OCI-LY3 (cell line): ENCODE results near the gene LRRN2.
A peak's percentile ranks its signal among the peaks of the same experiment; 100 is the strongest.

ENCODE experiments used
- H2AFZ ChIP-seq: fragments of 200-600, 300-600 bp; shearing (Covaris generic); 2 replicates; pipeline ENCODE4 v1.6.0; 2014; ENCODE audit warnings: antibody characterized with exemption, low read depth, low read length
- H3K27ac ChIP-seq: fragments of 200-600, 300-600 bp; sonication (generic); 2 replicates; pipeline ENCODE4 v1.5.1; 2014; ENCODE audit warnings: mild to moderate bottlenecking, low read length, moderate library complexity, mixed read lengths
- H3K27me3 ChIP-seq: fragments of 200-600, 300-600 bp; sonication (generic); 2 replicates; pipeline ENCODE4 v1.6.1; 2014; ENCODE audit warnings: low read depth, low read length, mixed read lengths
- H3K36me3 ChIP-seq: fragments of 200-600, 300-600 bp; sonication (generic); replicated peaks from 2 replicates; pipeline ENCODE3; 2014; ENCODE audit warnings: low read depth, low read length, mixed read lengths
- H3K4me1 ChIP-seq: fragments of 300-600, 200-600 bp; sonication (generic); 2 replicates; pipeline ENCODE4 v1.6.1; 2014; ENCODE audit warnings: low read length, mixed read lengths
- H3K4me2 ChIP-seq: fragments of 200-600, 300-600 bp; sonication (generic); 2 replicates; pipeline ENCODE4 v1.6.1; 2014; ENCODE audit warnings: low read length, mixed read lengths
- H3K4me3 ChIP-seq: fragments of 300-600, 200-600 bp; sonication (generic); 2 replicates; pipeline ENCODE4 v1.5.1; 2014; ENCODE audit warnings: antibody characterized with exemption, mild to moderate bottlenecking, low read length, moderate library complexity
- H3K79me2 ChIP-seq: fragments of 300-600, 200-600 bp; shearing (Covaris generic); 2 replicates; pipeline ENCODE4 v1.6.1; 2014; ENCODE audit warnings: mild to moderate bottlenecking, low read length, mixed read lengths
- H3K9ac ChIP-seq: fragments of 300-600, 200-600 bp; shearing (Covaris generic); 2 replicates; pipeline ENCODE4 v1.6.0; 2014; ENCODE audit warnings: mild to moderate bottlenecking, low read length, moderate library complexity
- H3K9me3 ChIP-seq: fragments of 200-600, 300-600 bp; shearing (Covaris generic); 2 replicates; pipeline ENCODE4 v1.6.1; 2014; ENCODE audit warnings: low read length, mixed read lengths; ENCODE audit not compliant: insufficient read depth
- H4K20me1 ChIP-seq: fragments of 200-600, 300-600 bp; sonication (generic); 2 replicates; pipeline ENCODE4 v1.6.1; 2016; ENCODE audit warnings: low read length, mixed read lengths; ENCODE audit not compliant: insufficient read depth
- CTCF ChIP-seq: fragments of 200-600, 300-600 bp; sonication (generic); IDR thresholded peaks from 2 replicates; pipeline ENCODE4 v1.5.1; 2014; ENCODE audit warnings: antibody characterized with exemption, low read length, low read depth
- EZH2phosphoT487 ChIP-seq: fragments of 200-600 bp; shearing (Covaris generic); IDR thresholded peaks from 2 replicates; pipeline ENCODE4 v1.6.1; 2018; ENCODE audit warnings: antibody characterized with exemption, mixed run types, low read depth

Gene LRRN2

DNA sequence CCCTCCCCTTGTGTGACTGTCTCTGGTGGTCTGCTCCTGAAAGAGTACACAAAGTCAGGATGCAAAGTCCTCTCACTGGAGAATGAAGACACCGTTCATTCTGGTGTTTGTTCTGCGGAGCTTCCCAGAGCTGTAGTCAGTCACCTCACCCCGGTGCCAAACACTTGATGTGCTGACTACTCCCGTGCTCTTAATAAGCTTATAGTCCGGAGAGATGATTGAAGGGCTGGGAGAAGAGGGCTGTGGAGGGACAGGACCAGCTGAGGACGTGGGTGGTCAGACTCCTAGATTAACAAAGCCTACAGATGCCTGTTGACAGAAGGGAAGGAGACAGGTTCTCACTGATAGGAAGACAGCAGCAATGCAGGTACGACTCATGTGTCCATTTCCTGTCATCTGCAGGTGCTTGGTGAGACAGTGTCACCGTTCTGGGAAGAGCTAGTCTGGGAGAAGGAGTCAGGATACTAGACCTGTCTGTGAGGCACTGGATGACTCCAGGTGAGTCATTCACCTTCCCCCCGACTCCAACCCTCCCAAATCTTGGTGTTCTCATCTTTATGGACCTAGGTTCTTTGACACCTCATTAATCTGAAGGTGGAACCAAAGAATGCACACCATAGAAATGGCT, 40.4 kb upstream of the LRRN2 start:
- H2AFZ ChIP-seq: no peak overlapping the region
- no peak overlapping the region for H3K9ac ChIP-seq

DNA sequence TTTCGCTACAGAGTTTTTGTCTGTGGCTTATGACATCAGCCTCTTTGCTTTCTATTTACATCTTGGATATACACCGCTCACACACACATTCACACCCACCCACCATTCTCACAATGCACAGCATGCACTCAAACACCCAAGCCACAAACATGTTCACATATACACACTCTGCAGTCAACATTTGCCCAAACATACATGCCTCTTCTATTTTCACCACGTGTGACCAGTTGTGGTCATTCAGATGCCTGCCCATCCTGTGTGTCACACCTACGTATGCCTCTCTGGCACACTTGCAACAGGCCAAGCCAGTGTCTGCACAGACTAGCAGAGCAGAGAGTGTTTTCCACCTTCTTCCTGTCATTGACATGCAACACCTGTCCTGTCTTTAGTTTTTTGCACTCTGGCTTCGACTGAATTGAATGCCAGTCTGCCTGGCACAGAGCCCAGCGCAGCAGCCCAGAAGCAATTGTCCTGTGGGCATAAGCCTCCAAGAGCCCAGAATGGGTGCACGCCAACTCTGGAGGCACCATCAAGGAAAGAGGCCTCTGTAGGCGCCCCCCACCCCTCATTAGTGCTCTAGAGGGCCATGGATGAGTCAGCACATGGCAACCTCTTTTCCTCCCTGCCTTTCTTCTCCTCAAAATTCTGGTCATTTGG, 37.7 kb upstream of the LRRN2 start:
- Histone ChIP-seq H3K27ac (no peak overlapping the region), H3K9ac (no peak overlapping the region), H3K27me3 (peaks cover 10% of the 10 kb centered on the region), H3K36me3 (no peaks in the 10 kb centered on the region), H3K4me3 (no peak overlapping the region), H2AFZ (no peak overlapping the region), H3K9me3 (no peaks in the 10 kb centered on the region), H3K4me2 (no peak overlapping the region), H4K20me1 (no peaks in the 10 kb centered on the region), H3K4me1 (peaks cover 13% of the 10 kb centered on the region), H3K79me2 (no peaks in the 10 kb centered on the region)
- TF ChIP-seq EZH2phosphoT487 (no peak), CTCF (no peak)

More for the DNA sequence above, 40.4 kb upstream of the LRRN2 start:
- Histone ChIP-seq H3K27ac (no peak overlapping the region), H3K27me3 (peaks cover 26% of the 10 kb centered on the region), H3K4me2 (peak overlapping the region; percentile 14; the same call in 1 of the 2 replicates), H3K79me2 (no peaks in the 10 kb centered on the region), H3K9me3 (no peaks in the 10 kb centered on the region), H4K20me1 (no peaks in the 10 kb centered on the region), H3K4me3 (no peak overlapping the region), H3K36me3 (no peaks in the 10 kb centered on the region), H3K4me1 (peaks cover 13% of the 10 kb centered on the region)
- TF ChIP-seq EZH2phosphoT487: no peak
- no peak for TF ChIP-seq CTCF

DNA sequence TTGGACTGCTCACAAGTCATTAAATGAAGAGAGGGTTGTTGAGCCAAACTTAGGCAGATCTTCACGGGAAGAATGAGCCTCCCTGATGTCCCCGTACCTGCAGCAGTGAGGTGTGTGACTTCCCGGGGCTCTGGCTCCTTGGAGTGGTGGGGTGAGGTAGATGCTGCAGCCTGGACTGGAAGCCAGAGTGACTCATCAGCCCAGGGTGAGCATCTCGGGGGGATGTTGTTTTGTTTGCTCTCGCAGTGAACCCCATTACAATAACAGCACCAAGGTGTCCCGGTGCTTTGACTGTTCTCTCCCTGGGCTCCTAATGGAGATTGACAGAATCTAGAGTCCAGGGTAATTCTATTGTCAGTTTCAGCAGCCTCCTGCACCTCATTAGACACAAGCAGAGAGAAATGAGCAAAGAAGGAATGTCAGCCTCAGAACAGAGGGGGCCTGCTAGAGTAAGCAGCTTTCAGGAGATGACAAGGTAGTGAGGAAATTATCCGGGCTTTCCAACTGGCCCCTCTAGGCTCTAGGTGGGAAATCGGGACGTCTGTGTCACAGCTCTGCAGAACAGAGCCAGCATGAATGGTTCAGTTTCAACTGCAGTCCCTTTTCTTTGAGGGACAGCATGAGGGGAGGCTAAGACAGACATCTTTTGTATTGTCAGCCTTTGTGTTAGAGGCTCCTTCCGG, 36.0 kb upstream of the LRRN2 start:
- Histone ChIP-seq H3K79me2 (no peaks in the 10 kb centered on the region), H2AFZ (no peak overlapping the region), H3K9me3 (no peaks in the 10 kb centered on the region), H3K4me3 (no peak overlapping the region), H3K27ac (no peak overlapping the region), H3K9ac (no peak overlapping the region), H3K4me2 (no peak overlapping the region), H4K20me1 (no peaks in the 10 kb centered on the region), H3K27me3 (peaks cover 9% of the 10 kb centered on the region; the same call in 1 of the 2 replicates), H3K36me3 (no peaks in the 10 kb centered on the region), H3K4me1 (peaks cover 7% of the 10 kb centered on the region)
- TF ChIP-seq CTCF (no peak), EZH2phosphoT487 (no peak)

GRCh38 chr1:204716660-204717059, 31.1 kb upstream of the LRRN2 start:
- no peak overlapping the region for H2AFZ ChIP-seq
- H3K27me3 ChIP-seq: peaks cover 24% of the 10 kb centered on the region
- peaks cover 13% of the 10 kb centered on the region for H3K4me1 ChIP-seq
- no peaks in the 10 kb centered on the region for H3K36me3 ChIP-seq
- H3K9me3 ChIP-seq: no peaks in the 10 kb centered on the region
- H3K79me2 ChIP-seq: no peaks in the 10 kb centered on the region
- H3K4me3 ChIP-seq: no peak overlapping the region
- H3K9ac ChIP-seq: no peak overlapping the region
- TF ChIP-seq EZH2phosphoT487: no peak
- TF ChIP-seq CTCF: no peak
- H4K20me1 ChIP-seq: no peaks in the 10 kb centered on the region
- no peak overlapping the region for H3K4me2 ChIP-seq
- H3K27ac ChIP-seq: no peak overlapping the region
